GM06990 (cell line): ENCODE measurements around the gene TRPV3.
"Not testable (repeated sequence)": the region's sequence is repeated elsewhere in the genome, so short reads cannot be mapped to it uniquely, and the experiment has no call there.

ENCODE experiments used
- DNase-seq: peaks from one replicate; pipeline ENCODE4 v3.0.0-alpha.2; 2011; ENCODE audit not compliant: insufficient read length; ENCODE audit errors: extremely low read depth
- H3K27me3 ChIP-seq: replicated peaks from 2 replicates; pipeline ENCODE4 v1.6.0; 2011; ENCODE audit warnings: low read length; ENCODE audit not compliant: control insufficient read depth, insufficient read depth
- H3K36me3 ChIP-seq: 2 replicates; pipeline ENCODE4 v1.5.1; 2011; ENCODE audit warnings: low read length; ENCODE audit not compliant: control insufficient read depth, insufficient read depth
- H3K4me3 ChIP-seq: replicated peaks from 2 replicates; pipeline ENCODE4 v1.5.1; 2011; ENCODE audit warnings: low read depth, mild to moderate bottlenecking, control low read depth, low read length
- CTCF ChIP-seq: IDR thresholded peaks from 2 replicates; pipeline ENCODE4 v1.5.1; 2011; ENCODE audit warnings: low read length, control low read depth, mild to moderate bottlenecking, inconsistent platforms; ENCODE audit not compliant: insufficient read depth, poor library complexity, severe bottlenecking

Gene TRPV3

GRCh38 chr17:3472137-3472536 lies 85.5 kb downstream of the TRPV3 start:
- TF ChIP-seq CTCF = no peak
- H3K36me3 ChIP-seq = no peaks in the 10 kb centered on the region
- H3K4me3 ChIP-seq = no peak overlapping the region
- DNase-seq = no peak
- no peaks in the 10 kb centered on the region for H3K27me3 ChIP-seq

- H3K4me3 ChIP-seq = no peak within 1 kb of the TSS
- DNase-seq = no peak
- no peaks in the 10 kb centered on the region for H3K27me3 ChIP-seq
- TF ChIP-seq CTCF = no peak
- H3K36me3 ChIP-seq = no peaks in the 10 kb centered on the region
Measured at GRCh38 chr17:3471599-3471998, 86.0 kb downstream of the TRPV3 start, which contains the start of gene SPATA22. SPATA22 (minus strand) TSS chr17:3471819; CDS start chr17:3469325, 2,494 bp downstream.

GRCh38 chr17:3469529-3469928 lies 88.1 kb downstream of the TRPV3 start:
- no peak for TF ChIP-seq CTCF
- Histone ChIP-seq H3K27me3 (no peaks in the 10 kb centered on the region), H3K36me3 (no peaks in the 10 kb centered on the region), H3K4me3 (no peak overlapping the region)
- DNase-seq = no peak

DNA sequence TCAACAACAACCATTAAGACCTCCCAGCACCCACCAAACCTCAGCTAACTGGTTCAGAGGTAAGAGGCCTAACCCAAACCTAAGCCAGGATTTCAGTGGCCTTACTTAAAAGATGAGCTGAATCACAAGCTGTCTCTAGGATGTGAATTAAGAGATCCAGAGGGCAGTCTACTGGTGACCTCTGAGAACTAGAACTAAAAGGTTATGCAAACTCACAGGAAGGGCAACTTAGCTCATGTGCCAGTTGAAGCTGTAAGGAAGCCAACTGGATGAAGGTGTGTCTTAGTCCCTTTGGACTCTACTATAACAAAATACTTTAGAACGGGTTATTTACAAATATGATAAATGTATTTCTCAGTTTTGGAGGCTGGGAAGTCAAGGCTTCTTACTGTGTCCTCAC lies 91.3 kb downstream of the TRPV3 start:
- H3K36me3 ChIP-seq, DNase-seq, H3K27me3 ChIP-seq, H3K4me3 ChIP-seq: not testable (repeated sequence)
